ENCODE results near the gene PREX1. TPM values are rescaled to one million over a fixed set of nuclear protein-coding genes. Genes with fewer than 3 reads are reported as not detected.

Gene PREX1
- total RNA-seq, 2 donors from 2014 or later = 11.5 to 21.7 TPM

DNA sequence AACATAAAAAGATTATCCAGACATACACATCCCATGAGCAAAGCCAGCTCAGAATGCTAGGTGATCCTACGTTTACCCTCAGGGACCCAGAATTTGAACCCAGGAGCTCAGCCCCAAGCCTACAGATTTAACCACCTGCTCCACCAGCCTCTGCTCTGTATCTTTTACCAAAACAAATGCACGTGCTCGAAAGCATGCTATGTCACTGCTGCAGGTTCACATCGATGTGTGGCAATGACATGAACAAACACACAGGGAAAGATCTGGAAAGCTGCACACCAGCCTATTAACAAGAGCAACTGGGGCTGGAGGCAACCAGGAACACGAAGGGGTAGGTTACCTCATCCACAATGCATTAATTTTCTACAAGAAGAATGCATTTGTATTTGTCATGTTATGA, 32.1 kb downstream of the PREX1 start:
- Histone ChIP-seq H3K4me3 (no peak overlapping the region), H3K27me3 (no peaks in the 10 kb centered on the region), H3K36me3 (no peaks in the 10 kb centered on the region), H3K4me1 (peaks cover 0 to 42% of the 10 kb centered on the region in 2 donors), H3K9me3 (no peaks in the 10 kb centered on the region), H3K27ac (no peak overlapping the region)
- TF ChIP-seq, protein P1, sequence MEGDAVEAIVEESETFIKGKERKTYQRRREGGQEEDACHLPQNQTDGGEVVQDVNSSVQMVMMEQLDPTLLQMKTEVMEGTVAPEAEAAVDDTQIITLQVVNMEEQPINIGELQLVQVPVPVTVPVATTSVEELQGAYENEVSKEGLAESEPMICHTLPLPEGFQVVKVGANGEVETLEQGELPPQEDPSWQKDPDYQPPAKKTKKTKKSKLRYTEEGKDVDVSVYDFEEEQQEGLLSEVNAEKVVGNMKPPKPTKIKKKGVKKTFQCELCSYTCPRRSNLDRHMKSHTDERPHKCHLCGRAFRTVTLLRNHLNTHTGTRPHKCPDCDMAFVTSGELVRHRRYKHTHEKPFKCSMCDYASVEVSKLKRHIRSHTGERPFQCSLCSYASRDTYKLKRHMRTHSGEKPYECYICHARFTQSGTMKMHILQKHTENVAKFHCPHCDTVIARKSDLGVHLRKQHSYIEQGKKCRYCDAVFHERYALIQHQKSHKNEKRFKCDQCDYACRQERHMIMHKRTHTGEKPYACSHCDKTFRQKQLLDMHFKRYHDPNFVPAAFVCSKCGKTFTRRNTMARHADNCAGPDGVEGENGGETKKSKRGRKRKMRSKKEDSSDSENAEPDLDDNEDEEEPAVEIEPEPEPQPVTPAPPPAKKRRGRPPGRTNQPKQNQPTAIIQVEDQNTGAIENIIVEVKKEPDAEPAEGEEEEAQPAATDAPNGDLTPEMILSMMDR (IDR thresholded peaks at IDR 0.05) = no peak
- no peak for DNase-seq (ENCODE audit: low spot score)

- no peak overlapping the region for H3K27ac ChIP-seq
- TF ChIP-seq, protein P1 (IDR thresholded peaks at IDR 0.05) = no peak
- no peaks in the 10 kb centered on the region for H3K27me3 ChIP-seq
- H3K4me3 ChIP-seq = no peak overlapping the region
- peaks cover 0 to 42% of the 10 kb centered on the region in 2 donors for H3K4me1 ChIP-seq
- H3K9me3 ChIP-seq = no peaks in the 10 kb centered on the region
- H3K36me3 ChIP-seq = no peaks in the 10 kb centered on the region
- no peak for DNase-seq (ENCODE audit: low spot score)
These were observed 32.9 kb downstream of the PREX1 start for GRCh38 chr20:48794816-48795457.

DNA sequence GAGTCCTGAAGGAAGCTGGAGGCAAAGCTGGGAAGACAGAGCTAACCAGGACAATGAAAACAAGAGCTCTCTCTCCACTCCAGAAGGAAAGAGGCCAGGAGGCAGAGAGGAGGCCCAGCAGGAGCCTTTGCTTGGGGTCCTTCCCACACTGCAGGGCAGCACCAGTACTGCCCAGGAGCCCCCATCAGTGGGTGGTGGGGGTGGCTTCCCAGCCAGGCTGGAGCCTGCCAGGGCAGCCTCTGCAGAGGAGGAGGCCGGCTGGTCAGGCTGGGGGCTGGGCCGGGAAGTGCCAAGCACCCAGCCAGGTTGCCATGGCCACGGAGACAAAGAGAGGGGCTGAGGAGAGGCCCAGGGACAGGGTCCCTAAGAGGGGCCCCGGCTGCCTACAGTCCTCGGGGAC, 33.4 kb downstream of the PREX1 start:
- no peaks in the 10 kb centered on the region for H3K27me3 ChIP-seq
- peaks cover 0 to 40% of the 10 kb centered on the region in 2 donors for H3K4me1 ChIP-seq
- no peaks in the 10 kb centered on the region for H3K9me3 ChIP-seq
- no peaks in the 10 kb centered on the region for H3K36me3 ChIP-seq
- no peak overlapping the region for H3K4me3 ChIP-seq
- TF ChIP-seq, protein P1 (IDR thresholded peaks at IDR 0.05) = no peak
- no peak overlapping the region for H3K27ac ChIP-seq
- no peak for DNase-seq (ENCODE audit: low spot score)

DNA sequence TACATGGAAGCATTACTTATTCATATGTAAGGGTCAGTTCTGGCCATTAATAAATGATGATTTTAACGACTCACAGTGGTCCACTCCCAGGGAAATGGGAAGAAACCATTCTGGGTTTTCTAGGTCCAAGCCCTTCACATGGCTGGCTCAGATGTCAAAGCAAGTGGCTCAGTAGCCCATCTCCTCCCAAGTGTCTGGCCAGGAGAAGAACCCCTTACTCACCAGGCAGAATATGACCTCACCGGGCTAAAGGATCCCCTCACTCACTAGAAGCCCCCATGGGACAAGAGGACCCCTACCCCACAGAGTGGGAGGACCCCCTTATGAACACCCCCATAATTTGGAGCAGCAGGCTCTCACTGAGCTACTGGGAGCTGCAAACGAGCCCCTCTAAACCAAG, 34.0 kb downstream of the PREX1 start:
- peaks cover 0 to 39% of the 10 kb centered on the region in 2 donors for H3K4me1 ChIP-seq
- TF ChIP-seq, protein P1 (IDR thresholded peaks at IDR 0.05) = no peak
- no peaks in the 10 kb centered on the region for H3K36me3 ChIP-seq
- no peak overlapping the region for H3K27ac ChIP-seq
- DNase-seq (ENCODE audit: low spot score) = no peak
- no peak overlapping the region for H3K4me3 ChIP-seq
- H3K27me3 ChIP-seq = no peaks in the 10 kb centered on the region
- H3K9me3 ChIP-seq = no peaks in the 10 kb centered on the region

DNA sequence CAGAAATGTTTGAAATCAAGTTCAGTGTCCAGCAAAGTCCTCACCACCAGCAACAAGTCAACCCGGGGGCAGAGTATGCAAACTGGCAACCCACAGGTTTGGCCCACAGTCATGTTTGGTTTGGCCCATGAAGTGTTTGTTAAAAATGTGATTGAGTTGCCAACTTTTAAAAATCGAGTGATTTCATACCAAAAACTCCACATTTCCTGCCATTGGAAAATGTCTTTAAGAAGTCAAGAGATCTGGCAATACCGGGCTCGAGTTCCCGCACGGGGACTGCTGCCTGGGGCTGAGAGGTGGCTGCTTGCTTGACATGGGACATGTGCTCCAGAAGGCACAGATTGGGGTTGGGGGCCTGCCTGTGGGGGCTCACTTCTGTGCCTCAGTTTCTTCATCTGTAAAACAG, 36.1 kb downstream of the PREX1 start:
- TF ChIP-seq, protein P1 (IDR thresholded peaks at IDR 0.05) = no peak
- H3K4me1 ChIP-seq = peaks cover 0 to 32% of the 10 kb centered on the region in 2 donors
- no peaks in the 10 kb centered on the region for H3K36me3 ChIP-seq
- H3K4me3 ChIP-seq = no peak overlapping the region
- DNase-seq (ENCODE audit: low spot score) = no peak
- H3K9me3 ChIP-seq = no peaks in the 10 kb centered on the region
- no peak overlapping the region for H3K27ac ChIP-seq
- H3K27me3 ChIP-seq = no peaks in the 10 kb centered on the region

GRCh38 chr20:48791014-48791413, 36.8 kb downstream of the PREX1 start:
- Histone ChIP-seq H3K9me3 (no peaks in the 10 kb centered on the region), H3K4me3 (no peak overlapping the region), H3K4me1 (peaks cover 0 to 32% of the 10 kb centered on the region in 2 donors), H3K27ac (no peak overlapping the region), H3K27me3 (no peaks in the 10 kb centered on the region), H3K36me3 (no peaks in the 10 kb centered on the region)
- no peak for DNase-seq (ENCODE audit: low spot score)
- TF ChIP-seq, protein P1 (IDR thresholded peaks at IDR 0.05) = no peak
